Stimulated activated memory B cell treated with anti-CD40 and anti-IgM and Interleukin-4, amounts not matched to agents 10 μg/mL and 1 μg/mL and 100 μg/mL, for 72 hours (primary cell): ENCODE results near the gene POLN.
"Not testable (repeated sequence)": the region's sequence is repeated elsewhere in the genome, so short reads cannot be mapped to it uniquely, and the experiment has no call there.

Source experiments
- ATAC-seq: fragments of 150-1000 bp; cut with Tn5 transposase; 2 replicates; pipeline ENCODE4 v1.10.0; 2021
- H3K27ac Mint-ChIP-seq: one replicate; pipeline ENCODE4 v1.8.0; 2022; ENCODE audit warnings: mild to moderate bottlenecking, mixed read lengths
- H3K27me3 Mint-ChIP-seq: one replicate; pipeline ENCODE4 v1.8.0; 2022; ENCODE audit warnings: mixed read lengths
- H3K36me3 Mint-ChIP-seq: one replicate; pipeline ENCODE4 v1.8.0; 2022; ENCODE audit warnings: mixed read lengths
- H3K4me1 Mint-ChIP-seq: one replicate; pipeline ENCODE4 v1.8.0; 2022; ENCODE audit warnings: mixed read lengths
- H3K4me3 Mint-ChIP-seq: one replicate; pipeline ENCODE4 v1.8.0; 2022; ENCODE audit warnings: mild to moderate bottlenecking, moderate library complexity, mixed read lengths
- H3K9me3 Mint-ChIP-seq: one replicate; pipeline ENCODE4 v1.8.0; 2022; ENCODE audit warnings: mixed read lengths

The POLN gene

GRCh38 chr4:2183394-2183793 is 58.5 kb downstream of the POLN start:
- Mint-ChIP-seq H3K27ac (no peak overlapping the region), H3K36me3 (peaks cover 55% of the 10 kb centered on the region), H3K27me3 (no peaks in the 10 kb centered on the region), H3K9me3 (peaks cover 18% of the 10 kb centered on the region), H3K4me3 (no peak overlapping the region), H3K4me1 (no peaks in the 10 kb centered on the region)
- no peak for ATAC-seq

- no peak overlapping the region for H3K27ac Mint-ChIP-seq
- peaks cover 18% of the 10 kb centered on the region for H3K9me3 Mint-ChIP-seq
- ATAC-seq: no peak
- no peaks in the 10 kb centered on the region for H3K27me3 Mint-ChIP-seq
- no peaks in the 10 kb centered on the region for H3K4me1 Mint-ChIP-seq
- H3K4me3 Mint-ChIP-seq: no peak overlapping the region
- peaks cover 54% of the 10 kb centered on the region for H3K36me3 Mint-ChIP-seq
These were observed 58.9 kb downstream of the POLN start for GRCh38 chr4:2182994-2183393.

- H3K36me3 Mint-ChIP-seq: peaks cover 29% of the 10 kb centered on the region
- no peak overlapping the region for H3K27ac Mint-ChIP-seq
- H3K27me3 Mint-ChIP-seq: no peaks in the 10 kb centered on the region
- H3K4me3 Mint-ChIP-seq: no peak overlapping the region
- peaks cover 9% of the 10 kb centered on the region for H3K9me3 Mint-ChIP-seq
- H3K4me1 Mint-ChIP-seq: no peaks in the 10 kb centered on the region
- no peak for ATAC-seq
These were observed 61.5 kb downstream of the POLN start for GRCh38 chr4:2180410-2180809.

GRCh38 chr4:2179717-2180116 is 62.2 kb downstream of the POLN start:
- Mint-ChIP-seq H3K4me3 (no peak overlapping the region), H3K4me1 (no peaks in the 10 kb centered on the region), H3K9me3 (peaks cover 6% of the 10 kb centered on the region), H3K27me3 (no peaks in the 10 kb centered on the region), H3K36me3 (peaks cover 23% of the 10 kb centered on the region), H3K27ac (no peak overlapping the region)
- ATAC-seq: no peak

- Mint-ChIP-seq H3K4me3 (no peak overlapping the region), H3K27me3 (no peaks in the 10 kb centered on the region), H3K9me3 (peaks cover 6% of the 10 kb centered on the region), H3K27ac (no peak overlapping the region), H3K4me1 (no peaks in the 10 kb centered on the region), H3K36me3 (peaks cover 23% of the 10 kb centered on the region)
- no peak for ATAC-seq
These were observed 62.9 kb downstream of the POLN start for GRCh38 chr4:2178986-2179385.

GRCh38 chr4:2177443-2178093 is 64.4 kb downstream of the POLN start:
- ATAC-seq: no peak
- Mint-ChIP-seq H3K36me3 (peaks cover 13% of the 10 kb centered on the region), H3K4me3 (no peak overlapping the region), H3K4me1 (peaks cover under 1% of the 10 kb centered on the region), H3K9me3 (peaks cover 6% of the 10 kb centered on the region), H3K27ac (no peak overlapping the region), H3K27me3 (no peaks in the 10 kb centered on the region)

GRCh38 chr4:2175990-2176698 is 65.8 kb downstream of the POLN start:
- H3K36me3 Mint-ChIP-seq: no peaks in the 10 kb centered on the region
- no peaks in the 10 kb centered on the region for H3K27me3 Mint-ChIP-seq
- H3K4me1 Mint-ChIP-seq: peaks cover 10% of the 10 kb centered on the region
- no peak for ATAC-seq
- no peaks in the 10 kb centered on the region for H3K9me3 Mint-ChIP-seq
- no peak overlapping the region for H3K4me3 Mint-ChIP-seq
- no peak overlapping the region for H3K27ac Mint-ChIP-seq

GRCh38 chr4:2174061-2174460 is 67.9 kb downstream of the POLN start:
- ATAC-seq: no peak
- peaks cover 10% of the 10 kb centered on the region for H3K4me1 Mint-ChIP-seq
- no peak overlapping the region for H3K4me3 Mint-ChIP-seq
- no peaks in the 10 kb centered on the region for H3K27me3 Mint-ChIP-seq
- H3K9me3 Mint-ChIP-seq: no peaks in the 10 kb centered on the region
- no peak overlapping the region for H3K27ac Mint-ChIP-seq
- no peaks in the 10 kb centered on the region for H3K36me3 Mint-ChIP-seq

GRCh38 chr4:2172627-2173231 is 69.2 kb downstream of the POLN start:
- peaks cover 10% of the 10 kb centered on the region for H3K4me1 Mint-ChIP-seq
- H3K27ac Mint-ChIP-seq: no peak overlapping the region
- no peak overlapping the region for H3K4me3 Mint-ChIP-seq
- no peak for ATAC-seq
- no peaks in the 10 kb centered on the region for H3K36me3 Mint-ChIP-seq
- H3K9me3 Mint-ChIP-seq: no peaks in the 10 kb centered on the region
- H3K27me3 Mint-ChIP-seq: no peaks in the 10 kb centered on the region

- ATAC-seq: peak; percentile 53
- no peak overlapping the region for H3K27ac Mint-ChIP-seq
- H3K4me3 Mint-ChIP-seq: no peak overlapping the region
- H3K36me3 Mint-ChIP-seq: no peaks in the 10 kb centered on the region
- no peaks in the 10 kb centered on the region for H3K9me3 Mint-ChIP-seq
- no peaks in the 10 kb centered on the region for H3K27me3 Mint-ChIP-seq
- H3K4me1 Mint-ChIP-seq: peaks cover 10% of the 10 kb centered on the region
These were observed 69.8 kb downstream of the POLN start for GRCh38 chr4:2172161-2172560.

- Mint-ChIP-seq H3K36me3 (no peaks in the 10 kb centered on the region), H3K9me3 (no peaks in the 10 kb centered on the region), H3K4me3 (no peak overlapping the region), H3K27ac (no peak overlapping the region), H3K4me1 (peaks cover 10% of the 10 kb centered on the region), H3K27me3 (no peaks in the 10 kb centered on the region)
- ATAC-seq: no peak
These were observed 73.2 kb downstream of the POLN start for GRCh38 chr4:2168469-2169319.

GRCh38 chr4:2166253-2166652 is 75.7 kb downstream of the POLN start:
- Mint-ChIP-seq H3K4me1 (no peaks in the 10 kb centered on the region), H3K27ac (no peak overlapping the region), H3K36me3 (peaks cover 5% of the 10 kb centered on the region)

GRCh38 chr4:2165391-2165790 is 76.5 kb downstream of the POLN start:
- Mint-ChIP-seq H3K4me1 (no peaks in the 10 kb centered on the region), H3K9me3 (no peaks in the 10 kb centered on the region), H3K27me3 (no peaks in the 10 kb centered on the region), H3K4me3 (no peak overlapping the region), H3K27ac (no peak overlapping the region), H3K36me3 (peaks cover 5% of the 10 kb centered on the region)
- ATAC-seq: no peak

More at GRCh38 chr4:2166253-2166652, 75.7 kb downstream of the POLN start:
- no peaks in the 10 kb centered on the region for H3K9me3 Mint-ChIP-seq
- H3K4me3 Mint-ChIP-seq: no peak overlapping the region
- no peak for ATAC-seq
- H3K27me3 Mint-ChIP-seq: no peaks in the 10 kb centered on the region

- ATAC-seq: no peak
- no peak overlapping the region for H3K27ac Mint-ChIP-seq
- no peaks in the 10 kb centered on the region for H3K9me3 Mint-ChIP-seq
These were observed 78.6 kb downstream of the POLN start for GRCh38 chr4:2163311-2163821.

GRCh38 chr4:2161092-2161703 is 80.7 kb downstream of the POLN start:
- not testable (repeated sequence) for H3K27ac Mint-ChIP-seq, ATAC-seq, H3K9me3 Mint-ChIP-seq, H3K36me3 Mint-ChIP-seq, H3K4me1 Mint-ChIP-seq, H3K4me3 Mint-ChIP-seq, H3K27me3 Mint-ChIP-seq

More at GRCh38 chr4:2163311-2163821, 78.6 kb downstream of the POLN start:
- Mint-ChIP-seq H3K4me3 (no peak overlapping the region), H3K4me1 (no peaks in the 10 kb centered on the region), H3K36me3 (peaks cover 5% of the 10 kb centered on the region), H3K27me3 (no peaks in the 10 kb centered on the region)
